ENCODE results near the gene UBR4. TPM values are rescaled to one million over a fixed set of nuclear protein-coding genes. Genes with fewer than 3 reads are reported as not detected.

UBR4 gene
- polyA plus RNA-seq, 1 donor from 2014 or later = 49.7 TPM

DNA sequence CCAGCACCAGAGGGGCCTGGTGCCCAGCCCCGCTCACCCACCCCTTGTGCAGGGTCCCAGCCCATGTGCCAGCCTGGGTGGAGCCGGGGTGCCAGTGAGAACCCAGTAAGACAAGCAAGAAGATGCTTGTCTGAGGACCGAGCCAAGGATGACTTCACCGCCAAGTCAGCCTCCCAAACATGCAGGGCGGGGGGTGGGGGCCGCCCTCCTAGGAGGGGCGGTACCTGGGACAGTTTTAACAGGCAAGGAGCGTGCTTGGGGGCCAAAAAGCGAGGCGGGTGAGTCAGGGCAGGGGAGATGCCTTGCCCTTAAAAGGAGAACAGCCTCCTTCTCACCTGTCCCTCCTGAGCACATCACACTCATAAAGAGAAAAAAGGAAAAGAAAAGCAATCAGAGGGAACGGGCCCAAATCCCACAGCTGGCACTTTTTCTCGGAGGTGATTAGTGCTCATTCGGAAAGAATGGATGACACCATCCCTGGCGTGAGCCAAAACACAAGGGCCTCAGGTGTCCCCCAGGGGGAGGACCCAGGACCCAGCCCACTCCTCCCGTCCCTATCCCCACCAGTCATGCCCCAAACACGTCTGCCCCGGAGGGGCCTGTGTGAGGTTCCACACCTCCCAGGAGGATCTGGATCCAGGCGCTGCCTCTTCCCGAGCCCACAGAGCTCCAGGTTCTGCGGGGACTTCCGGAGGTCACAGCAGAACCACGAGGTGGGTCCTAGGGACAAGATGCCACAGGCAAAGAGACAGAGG lies 176.0 kb downstream of the UBR4 start:
- no peaks in the 10 kb centered on the region for H4K20me1 ChIP-seq (ENCODE audit: insufficient read depth)
- H3K27ac ChIP-seq (ENCODE audit: low read length) = no peak overlapping the region
- H3K9me2 ChIP-seq (ENCODE audit: insufficient read depth, low read length) = no peaks in the 10 kb centered on the region
- no peak overlapping the region for H2AFZ ChIP-seq (ENCODE audit: low read depth, low read length)
- TF ChIP-seq SMC3 (conservative IDR thresholded peaks at IDR 0.05; ENCODE audit: poor library complexity) (no peak), TAF1 (IDR thresholded peaks at IDR 0.05; ENCODE audit: low read depth) (no peak), POLR2AphosphoS5 (IDR thresholded peaks at IDR 0.05) (no peak), RAD21 (conservative IDR thresholded peaks at IDR 0.05) (no peak), EP300 (conservative IDR thresholded peaks at IDR 0.05; ENCODE audit: poor library complexity, severe bottlenecking) (no peak)
- TF ChIP-seq, protein P1, sequence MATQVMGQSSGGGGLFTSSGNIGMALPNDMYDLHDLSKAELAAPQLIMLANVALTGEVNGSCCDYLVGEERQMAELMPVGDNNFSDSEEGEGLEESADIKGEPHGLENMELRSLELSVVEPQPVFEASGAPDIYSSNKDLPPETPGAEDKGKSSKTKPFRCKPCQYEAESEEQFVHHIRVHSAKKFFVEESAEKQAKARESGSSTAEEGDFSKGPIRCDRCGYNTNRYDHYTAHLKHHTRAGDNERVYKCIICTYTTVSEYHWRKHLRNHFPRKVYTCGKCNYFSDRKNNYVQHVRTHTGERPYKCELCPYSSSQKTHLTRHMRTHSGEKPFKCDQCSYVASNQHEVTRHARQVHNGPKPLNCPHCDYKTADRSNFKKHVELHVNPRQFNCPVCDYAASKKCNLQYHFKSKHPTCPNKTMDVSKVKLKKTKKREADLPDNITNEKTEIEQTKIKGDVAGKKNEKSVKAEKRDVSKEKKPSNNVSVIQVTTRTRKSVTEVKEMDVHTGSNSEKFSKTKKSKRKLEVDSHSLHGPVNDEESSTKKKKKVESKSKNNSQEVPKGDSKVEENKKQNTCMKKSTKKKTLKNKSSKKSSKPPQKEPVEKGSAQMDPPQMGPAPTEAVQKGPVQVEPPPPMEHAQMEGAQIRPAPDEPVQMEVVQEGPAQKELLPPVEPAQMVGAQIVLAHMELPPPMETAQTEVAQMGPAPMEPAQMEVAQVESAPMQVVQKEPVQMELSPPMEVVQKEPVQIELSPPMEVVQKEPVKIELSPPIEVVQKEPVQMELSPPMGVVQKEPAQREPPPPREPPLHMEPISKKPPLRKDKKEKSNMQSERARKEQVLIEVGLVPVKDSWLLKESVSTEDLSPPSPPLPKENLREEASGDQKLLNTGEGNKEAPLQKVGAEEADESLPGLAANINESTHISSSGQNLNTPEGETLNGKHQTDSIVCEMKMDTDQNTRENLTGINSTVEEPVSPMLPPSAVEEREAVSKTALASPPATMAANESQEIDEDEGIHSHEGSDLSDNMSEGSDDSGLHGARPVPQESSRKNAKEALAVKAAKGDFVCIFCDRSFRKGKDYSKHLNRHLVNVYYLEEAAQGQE (IDR thresholded peaks at IDR 0.05; ENCODE audit: borderline replicate concordance) = no peak
- no peak overlapping the region for H3K4me3 ChIP-seq (ENCODE audit: low read length)
- no peaks in the 10 kb centered on the region for H3K9me3 ChIP-seq (ENCODE audit: low read length)
- no peaks in the 10 kb centered on the region for H3K36me3 ChIP-seq (ENCODE audit: insufficient read depth, low read length)
- H3K27me3 ChIP-seq (ENCODE audit: insufficient read depth, low read depth, low read length) = no peaks in the 10 kb centered on the region
- H3F3A ChIP-seq (ENCODE audit: insufficient read depth, low read length, poor library complexity, severe bottlenecking) = no peaks in the 10 kb centered on the region
- H3K9ac ChIP-seq (ENCODE audit: low read length) = no peak overlapping the region
- no peak overlapping the region for H3K4me2 ChIP-seq (ENCODE audit: low read length)
- H3K79me2 ChIP-seq (replicated peaks; ENCODE audit: insufficient read depth, low read length) = no peaks in the 10 kb centered on the region

DNA sequence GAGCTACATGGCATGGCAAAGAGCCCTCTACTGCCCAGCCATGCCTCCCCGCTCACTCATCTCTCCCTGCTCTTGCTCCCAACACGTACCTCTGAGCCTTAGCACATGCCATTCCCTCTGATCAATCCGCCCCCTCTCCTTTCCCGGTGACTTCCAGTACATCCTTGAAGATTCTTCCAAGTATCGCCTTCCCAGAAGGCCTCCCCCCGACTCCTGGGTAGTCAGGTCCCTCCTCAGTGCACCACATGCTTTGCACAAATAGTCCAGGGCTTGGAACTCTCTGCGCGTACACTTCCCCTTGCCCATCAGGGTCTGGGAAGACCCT lies 176.6 kb downstream of the UBR4 start:
- no peak overlapping the region for H3K9ac ChIP-seq (ENCODE audit: low read length)
- H3F3A ChIP-seq (ENCODE audit: insufficient read depth, low read length, poor library complexity, severe bottlenecking) = no peaks in the 10 kb centered on the region
- no peak for TF ChIP-seq EP300 (conservative IDR thresholded peaks at IDR 0.05; ENCODE audit: poor library complexity, severe bottlenecking)
- no peak for TF ChIP-seq TAF1 (IDR thresholded peaks at IDR 0.05; ENCODE audit: low read depth)
- no peak for TF ChIP-seq EZH2 (IDR thresholded peaks at IDR 0.05; ENCODE audit: borderline replicate concordance, insufficient read depth, low read length, poor library complexity, severe bottlenecking)
- TF ChIP-seq RAD21 (conservative IDR thresholded peaks at IDR 0.05) = no peak
- no peak for TF ChIP-seq SMC3 (conservative IDR thresholded peaks at IDR 0.05; ENCODE audit: poor library complexity)
- TF ChIP-seq, protein P1 (IDR thresholded peaks at IDR 0.05; ENCODE audit: borderline replicate concordance) = no peak
- TF ChIP-seq, protein P2, sequence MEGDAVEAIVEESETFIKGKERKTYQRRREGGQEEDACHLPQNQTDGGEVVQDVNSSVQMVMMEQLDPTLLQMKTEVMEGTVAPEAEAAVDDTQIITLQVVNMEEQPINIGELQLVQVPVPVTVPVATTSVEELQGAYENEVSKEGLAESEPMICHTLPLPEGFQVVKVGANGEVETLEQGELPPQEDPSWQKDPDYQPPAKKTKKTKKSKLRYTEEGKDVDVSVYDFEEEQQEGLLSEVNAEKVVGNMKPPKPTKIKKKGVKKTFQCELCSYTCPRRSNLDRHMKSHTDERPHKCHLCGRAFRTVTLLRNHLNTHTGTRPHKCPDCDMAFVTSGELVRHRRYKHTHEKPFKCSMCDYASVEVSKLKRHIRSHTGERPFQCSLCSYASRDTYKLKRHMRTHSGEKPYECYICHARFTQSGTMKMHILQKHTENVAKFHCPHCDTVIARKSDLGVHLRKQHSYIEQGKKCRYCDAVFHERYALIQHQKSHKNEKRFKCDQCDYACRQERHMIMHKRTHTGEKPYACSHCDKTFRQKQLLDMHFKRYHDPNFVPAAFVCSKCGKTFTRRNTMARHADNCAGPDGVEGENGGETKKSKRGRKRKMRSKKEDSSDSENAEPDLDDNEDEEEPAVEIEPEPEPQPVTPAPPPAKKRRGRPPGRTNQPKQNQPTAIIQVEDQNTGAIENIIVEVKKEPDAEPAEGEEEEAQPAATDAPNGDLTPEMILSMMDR (IDR thresholded peaks at IDR 0.05; ENCODE audit: poor library complexity, severe bottlenecking) = no peak
- no peak for TF ChIP-seq POLR2AphosphoS5 (IDR thresholded peaks at IDR 0.05)
- no peak for TF ChIP-seq MXI1 (conservative IDR thresholded peaks at IDR 0.05; ENCODE audit: poor library complexity, severe bottlenecking)
- H3K79me2 ChIP-seq (replicated peaks; ENCODE audit: insufficient read depth, low read length) = no peaks in the 10 kb centered on the region
- no peaks in the 10 kb centered on the region for H3K9me2 ChIP-seq (ENCODE audit: insufficient read depth, low read length)
- H2AFZ ChIP-seq (ENCODE audit: low read depth, low read length) = no peak overlapping the region
- no peaks in the 10 kb centered on the region for H3K9me3 ChIP-seq (ENCODE audit: low read length)
- H3K36me3 ChIP-seq (ENCODE audit: insufficient read depth, low read length) = no peaks in the 10 kb centered on the region
- no peaks in the 10 kb centered on the region for H4K20me1 ChIP-seq (ENCODE audit: insufficient read depth)
- no peak overlapping the region for H3K4me3 ChIP-seq (ENCODE audit: low read length)
- no peak overlapping the region for H3K27ac ChIP-seq (ENCODE audit: low read length)
- H3K27me3 ChIP-seq (ENCODE audit: insufficient read depth, low read depth, low read length) = no peaks in the 10 kb centered on the region
- H3K4me2 ChIP-seq (ENCODE audit: low read length) = no peak overlapping the region
